GM18861 (cell line): ENCODE measurements around the gene CKB.
"Not testable (repeated sequence)": the region's sequence is repeated elsewhere in the genome, so short reads cannot be mapped to it uniquely, and the experiment has no call there.

Experiments used
- ATAC-seq: cut with Tn5 transposase; IDR thresholded peaks from one replicate; pipeline ENCODE4 v1.9.1; 2021; ENCODE audit not compliant: unreplicated experiment

The CKB gene

GRCh38 chr14:103514596-103515421 lies 7.8 kb downstream of the CKB start:
- ATAC-seq = no peak

- ATAC-seq = no peak
Observed at GRCh38 chr14:103512701-103513611, 9.7 kb downstream of the CKB start.

DNA sequence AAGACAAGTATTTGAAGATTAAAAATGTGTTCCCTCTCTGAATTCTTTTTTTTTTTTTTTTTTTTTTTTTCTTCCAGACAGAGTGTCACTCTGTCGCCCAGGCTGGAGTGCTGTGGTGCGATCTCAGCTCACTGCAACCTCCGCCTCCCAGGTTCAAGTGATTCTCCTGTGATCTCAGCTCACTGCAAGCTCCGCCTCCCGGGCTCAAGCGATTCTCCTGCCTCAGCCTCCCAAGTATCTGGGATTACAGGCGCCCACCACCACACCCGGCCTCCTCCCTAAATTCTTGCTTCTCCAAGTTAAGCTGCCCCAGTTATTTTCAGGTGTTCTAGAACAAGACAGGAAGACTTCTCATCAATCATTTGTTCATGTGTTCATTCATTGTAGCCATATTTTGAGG lies 10.4 kb downstream of the CKB start:
- not testable (repeated sequence) for ATAC-seq

DNA sequence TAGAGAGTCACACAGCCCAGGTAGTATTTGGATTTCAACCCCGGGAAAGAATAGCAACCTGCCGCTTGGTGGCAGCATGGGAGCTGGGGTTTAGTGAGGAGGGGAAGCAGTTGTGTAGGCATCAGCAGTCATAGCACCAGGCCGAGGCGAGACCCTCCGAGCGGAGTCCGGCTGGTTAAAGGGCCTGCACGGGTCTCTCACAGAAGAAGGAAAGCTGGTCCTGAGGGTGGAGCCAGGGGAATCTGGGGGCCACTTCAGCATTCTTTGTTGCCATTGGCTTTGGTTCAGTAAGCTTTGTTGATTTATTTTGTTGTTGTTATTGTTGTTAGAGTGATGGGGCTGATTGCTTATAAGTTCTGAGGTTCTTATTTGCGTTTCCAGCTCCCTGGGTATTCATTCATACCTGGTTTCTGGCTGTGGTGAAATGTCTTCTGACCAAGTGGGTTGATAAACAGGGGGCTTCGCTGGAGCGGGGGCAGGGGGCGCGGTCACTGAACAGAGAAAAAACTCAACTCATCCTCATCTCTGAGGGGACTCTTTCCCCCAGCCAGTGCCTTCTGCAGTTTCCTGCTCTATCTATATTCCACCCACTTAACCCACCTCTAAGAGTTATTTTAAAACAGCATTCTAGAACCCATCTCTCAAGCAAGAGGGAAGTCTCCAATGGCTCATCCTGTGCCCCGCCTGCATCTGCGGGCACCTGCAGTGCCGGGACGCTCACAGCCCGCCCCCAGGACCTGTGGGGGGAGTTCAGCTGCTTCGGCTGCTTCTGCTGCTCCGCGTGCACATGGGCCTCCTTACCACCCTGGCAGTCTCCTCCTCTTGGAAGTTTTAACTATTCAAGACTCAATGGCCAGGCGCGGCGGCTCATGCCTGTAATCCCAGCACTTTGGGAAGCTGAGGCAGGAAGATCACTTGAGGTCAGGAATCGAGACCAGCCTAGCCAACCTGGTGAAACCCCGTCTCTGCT lies 11.6 kb downstream of the CKB start:
- no peak for ATAC-seq

DNA sequence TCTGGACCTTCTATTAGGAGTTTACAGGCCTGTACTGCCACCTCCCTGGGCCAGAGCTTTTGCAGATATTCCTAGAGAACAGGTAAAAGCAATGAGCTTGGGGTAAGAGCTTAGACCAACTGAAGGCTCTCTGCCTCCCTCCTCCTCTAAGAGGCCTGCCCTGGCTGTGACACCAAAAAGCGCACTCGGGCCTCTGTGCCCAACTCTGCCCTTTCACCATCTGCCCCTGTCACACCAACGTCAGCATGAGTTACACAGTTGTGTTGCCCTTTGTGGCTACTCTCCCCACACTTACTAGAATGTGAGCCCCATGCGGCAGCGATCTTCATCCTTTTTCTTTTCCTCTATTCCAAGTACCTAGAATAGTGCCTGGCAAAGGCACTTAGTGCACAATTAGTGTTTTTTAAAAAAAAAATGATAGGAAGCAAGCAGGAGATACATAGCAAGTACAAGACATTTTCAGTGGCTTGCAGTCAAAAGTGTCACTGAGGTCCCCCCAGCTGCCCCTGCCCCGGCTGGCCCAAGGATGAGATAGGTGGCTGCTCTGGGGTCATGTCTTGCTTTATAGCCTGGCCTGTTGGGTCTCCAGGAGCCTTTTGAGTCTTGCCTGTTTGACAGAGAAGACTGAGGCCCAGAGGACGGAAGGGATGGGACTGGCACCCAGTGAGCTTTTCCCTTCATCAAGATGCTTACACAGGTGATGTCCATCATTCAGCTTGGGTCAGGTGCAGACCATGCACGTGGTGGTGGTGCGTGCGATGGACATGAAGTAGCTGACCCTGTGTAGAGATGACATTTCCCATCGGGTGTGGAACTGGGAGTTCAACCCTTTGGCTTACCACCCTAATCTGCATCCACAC lies 12.5 kb downstream of the CKB start:
- ATAC-seq = no peak

DNA sequence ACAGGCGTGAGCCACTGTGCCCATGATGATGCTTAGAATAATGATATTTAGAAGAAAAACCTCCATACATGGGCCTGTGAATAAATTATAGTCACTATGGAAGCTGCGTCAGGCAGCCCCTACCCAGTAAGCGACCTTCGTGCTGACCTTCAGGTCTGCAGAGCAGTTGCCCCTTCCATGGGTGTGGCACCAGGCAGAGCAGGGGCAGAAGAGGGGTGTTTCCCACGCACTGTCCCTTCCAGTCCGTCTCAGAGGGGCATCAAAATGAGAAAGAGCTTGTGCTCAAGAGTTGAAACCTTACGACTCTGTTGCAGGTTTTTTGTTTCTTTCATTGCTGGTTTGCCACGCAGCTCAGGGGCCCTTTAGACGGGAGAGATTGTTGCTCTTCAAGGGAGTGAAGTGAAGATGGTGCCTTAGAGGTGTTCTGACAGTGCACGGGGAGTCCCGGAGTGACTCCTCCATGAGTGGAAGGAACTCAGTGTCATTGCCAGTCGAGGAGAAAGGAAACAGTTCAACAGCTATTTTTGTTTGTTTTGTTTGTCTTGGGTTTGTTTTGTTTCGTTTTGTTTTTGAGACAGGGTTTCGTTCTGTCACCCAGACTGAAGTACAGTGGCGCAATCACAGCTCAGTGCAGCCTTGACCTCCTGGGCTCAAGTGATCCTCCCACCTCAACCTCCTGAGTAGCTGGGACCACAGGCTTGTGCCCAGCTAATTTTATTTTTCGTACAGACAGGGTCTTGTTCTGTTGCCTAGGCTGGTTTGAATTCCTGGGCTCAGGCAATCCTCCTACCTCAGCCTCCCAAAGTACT lies 13.9 kb downstream of the CKB start:
- ATAC-seq = no peak

- no peak for ATAC-seq
Observed at GRCh38 chr14:103507751-103508150, 14.9 kb downstream of the CKB start.

DNA sequence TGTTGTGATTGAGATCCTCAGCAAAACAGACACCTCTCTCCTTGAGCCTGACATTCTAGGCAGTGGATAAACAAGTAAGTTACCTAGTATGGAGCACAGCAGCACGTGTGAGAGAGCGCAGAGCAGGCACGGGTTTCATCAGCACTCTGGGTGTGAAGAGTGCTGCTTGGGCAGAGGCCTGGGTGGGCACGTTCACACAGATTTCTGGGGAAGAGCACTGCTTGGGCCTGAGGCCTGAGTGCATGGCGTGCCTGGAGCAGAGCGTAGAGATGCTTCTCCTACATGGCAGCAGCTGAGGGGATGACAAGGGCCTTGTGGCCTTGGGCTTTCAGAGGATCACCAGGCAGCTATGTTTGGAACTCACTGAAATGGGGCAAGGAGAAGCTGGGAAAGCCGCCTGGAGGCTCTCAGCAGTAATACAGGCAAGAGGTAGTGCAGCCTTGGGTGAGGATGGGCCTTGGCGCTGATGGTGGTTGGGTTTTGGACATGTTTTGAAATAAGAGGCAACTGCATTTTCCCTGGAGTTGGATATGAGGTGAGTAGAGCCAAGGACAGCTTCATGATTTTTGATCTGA lies 17.6 kb downstream of the CKB start:
- ATAC-seq = no peak

DNA sequence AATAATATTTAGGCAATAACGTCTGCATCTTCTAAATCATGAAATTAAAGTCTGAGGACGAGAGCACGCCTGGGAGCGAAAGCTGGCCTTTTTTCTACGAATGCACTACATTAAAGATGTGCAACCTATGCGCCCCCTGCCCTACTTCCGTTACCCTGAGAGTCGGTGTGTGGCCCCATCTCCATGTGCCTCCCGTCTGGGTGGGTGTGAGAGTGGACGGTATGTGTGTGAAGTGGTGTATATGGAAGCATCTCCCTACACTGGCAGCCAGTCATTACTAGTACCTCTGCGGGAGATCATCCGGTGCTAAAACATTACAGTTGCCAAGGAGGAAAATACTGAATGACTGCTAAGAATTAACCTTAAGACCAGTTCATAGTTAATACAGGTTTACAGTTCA lies 19.3 kb downstream of the CKB start:
- no peak for ATAC-seq

- ATAC-seq = no peak
Observed at GRCh38 chr14:103502877-103503276, 19.8 kb downstream of the CKB start.

DNA sequence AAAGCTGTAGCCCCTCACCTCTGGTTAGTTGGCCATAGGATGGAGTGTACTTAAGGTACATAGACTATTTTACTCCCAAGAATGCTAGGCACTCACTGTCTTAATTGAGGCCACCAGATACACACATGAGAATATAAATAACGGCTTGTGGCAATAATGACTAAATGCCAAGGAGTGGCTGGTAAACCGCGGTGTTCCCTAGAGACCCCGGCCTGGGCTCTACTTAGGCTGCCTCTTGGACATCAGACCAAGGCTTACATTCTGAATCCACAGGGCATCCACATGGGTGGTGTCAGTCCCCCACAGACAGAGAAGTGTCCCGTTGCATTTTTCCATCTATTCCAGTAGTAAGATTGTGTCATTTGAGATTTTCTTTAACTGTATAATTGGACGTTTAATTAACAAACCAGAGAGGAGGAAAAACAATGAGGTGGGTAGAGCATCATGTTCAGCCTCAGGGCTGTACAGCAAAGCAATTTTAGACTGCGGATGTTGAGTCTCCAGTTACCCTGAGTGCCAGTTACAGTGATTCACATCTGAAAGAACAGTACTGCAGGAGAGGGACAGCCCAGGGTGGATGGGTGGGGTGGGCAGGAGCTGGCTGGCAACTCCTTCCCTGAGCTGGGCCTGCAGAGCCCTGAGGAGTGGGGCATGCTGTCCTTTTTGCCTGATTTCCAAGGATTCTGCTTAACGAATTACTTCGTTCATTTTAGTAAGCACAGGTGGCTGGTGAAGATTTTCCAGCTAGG lies 20.5 kb downstream of the CKB start:
- no peak for ATAC-seq

DNA sequence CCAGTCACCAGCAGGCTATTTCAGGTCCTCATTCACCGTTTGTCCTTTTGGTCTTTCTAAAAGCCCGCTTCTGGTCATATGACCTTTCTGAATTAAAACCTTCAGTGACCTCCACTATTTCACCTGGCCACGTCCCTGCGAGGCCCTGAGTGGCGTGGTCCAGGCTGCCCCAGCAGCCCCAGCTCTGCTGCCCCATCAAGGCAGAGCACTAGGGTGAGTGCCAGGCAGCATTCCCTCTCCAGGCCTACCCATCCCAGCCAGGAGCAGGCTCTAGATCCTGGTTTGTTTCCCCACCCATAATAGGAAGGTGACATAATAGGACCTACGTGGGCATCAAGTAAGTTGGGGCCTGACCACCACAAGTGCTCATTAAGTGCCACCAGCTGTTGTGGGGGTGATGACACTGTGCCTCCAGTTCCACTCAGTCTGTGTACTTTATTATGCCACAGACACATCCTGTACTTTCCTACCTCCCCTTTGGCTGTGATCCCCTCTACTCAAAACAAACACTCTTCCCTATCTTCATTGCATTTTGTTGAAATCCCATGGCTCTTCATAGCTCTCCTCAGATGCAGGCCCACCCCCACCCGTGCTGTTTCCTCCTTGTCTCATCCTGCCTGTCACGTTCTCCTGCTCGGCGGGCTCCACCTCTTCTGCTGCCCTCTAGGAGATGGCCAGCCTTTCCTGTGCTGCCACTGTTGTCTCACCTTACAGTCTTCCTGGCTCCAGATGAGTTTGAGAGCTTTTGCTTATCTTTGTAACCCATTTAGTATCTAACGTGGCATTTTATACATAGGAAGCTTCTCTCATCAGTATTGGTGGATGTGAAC lies 21.4 kb downstream of the CKB start:
- no peak for ATAC-seq

GRCh38 chr14:103500148-103500990 lies 22.3 kb downstream of the CKB start:
- no peak for ATAC-seq

GRCh38 chr14:103499709-103500108 lies 22.9 kb downstream of the CKB start:
- no peak for ATAC-seq

GRCh38 chr14:103496776-103497175 lies 25.9 kb downstream of the CKB start:
- no peak for ATAC-seq

DNA sequence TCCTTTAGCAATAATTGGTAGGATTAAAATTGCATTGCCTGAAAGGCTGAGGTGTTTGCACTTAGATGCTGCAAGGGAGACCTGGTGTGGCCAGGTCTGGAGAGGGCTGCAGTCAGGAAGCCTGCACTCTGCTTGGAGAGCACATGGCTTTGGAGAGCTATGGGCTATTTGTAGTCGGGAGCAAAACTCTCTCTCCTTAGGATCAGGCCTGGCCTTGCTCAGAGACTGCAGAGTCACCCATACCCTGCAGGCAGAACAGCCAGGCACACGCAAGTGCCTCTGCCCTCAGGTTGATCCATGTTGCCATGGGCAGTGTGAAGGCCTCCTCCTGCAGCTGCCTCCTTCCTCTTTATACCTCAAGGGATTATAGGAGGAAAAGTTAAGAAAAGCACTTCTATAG lies 26.8 kb downstream of the CKB start:
- ATAC-seq = no peak
